Measurements from ENCODE around the gene MYO18B. TPM values are rescaled to one million over a fixed set of nuclear protein-coding genes. Genes with fewer than 3 reads are reported as not detected.

Gene MYO18B
- total RNA-seq, 2 experiments from 2014 or later: 1.6 to 1.8 TPM

DNA sequence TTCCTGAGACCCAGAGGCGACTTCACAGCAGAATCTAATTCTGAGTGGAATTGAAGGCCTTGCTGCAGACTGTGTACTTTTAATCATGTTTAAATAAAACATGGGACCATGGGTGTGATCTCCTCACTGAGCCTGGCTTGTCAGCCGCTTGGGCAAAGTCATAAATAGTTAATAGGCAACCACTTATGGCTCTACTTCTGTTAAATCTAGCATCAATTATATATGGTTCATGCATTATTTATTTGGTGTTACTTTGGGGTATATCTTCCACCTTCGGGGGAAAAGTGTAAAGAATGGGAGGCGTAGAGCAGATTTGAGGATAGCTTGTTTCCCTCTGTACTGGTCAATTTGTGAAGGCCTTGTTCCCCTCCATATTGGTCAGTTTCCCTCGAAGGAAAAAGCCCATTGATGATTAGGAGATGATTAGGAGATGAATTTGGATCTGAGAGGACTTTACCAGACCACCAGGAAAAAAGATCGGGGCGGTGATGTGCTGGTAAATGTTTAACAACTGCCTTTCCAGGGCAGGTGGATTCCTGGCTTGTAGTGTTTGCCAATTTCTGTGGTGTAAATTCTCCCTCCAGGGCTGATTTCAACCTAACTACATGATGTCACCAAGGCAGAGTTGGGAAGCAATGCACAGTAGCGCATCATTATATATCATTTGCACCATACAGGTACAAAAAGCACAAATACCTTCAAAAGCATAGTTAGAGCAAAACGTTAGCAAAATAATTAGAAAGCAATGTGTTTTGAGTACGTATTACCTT, 223.2 kb downstream of the MYO18B start:
- ATAC-seq: no peak
- peaks cover 11% of the 10 kb centered on the region for H3K4me1 Mint-ChIP-seq (ENCODE audit: low read depth)
- TF ChIP-seq, protein P1, sequence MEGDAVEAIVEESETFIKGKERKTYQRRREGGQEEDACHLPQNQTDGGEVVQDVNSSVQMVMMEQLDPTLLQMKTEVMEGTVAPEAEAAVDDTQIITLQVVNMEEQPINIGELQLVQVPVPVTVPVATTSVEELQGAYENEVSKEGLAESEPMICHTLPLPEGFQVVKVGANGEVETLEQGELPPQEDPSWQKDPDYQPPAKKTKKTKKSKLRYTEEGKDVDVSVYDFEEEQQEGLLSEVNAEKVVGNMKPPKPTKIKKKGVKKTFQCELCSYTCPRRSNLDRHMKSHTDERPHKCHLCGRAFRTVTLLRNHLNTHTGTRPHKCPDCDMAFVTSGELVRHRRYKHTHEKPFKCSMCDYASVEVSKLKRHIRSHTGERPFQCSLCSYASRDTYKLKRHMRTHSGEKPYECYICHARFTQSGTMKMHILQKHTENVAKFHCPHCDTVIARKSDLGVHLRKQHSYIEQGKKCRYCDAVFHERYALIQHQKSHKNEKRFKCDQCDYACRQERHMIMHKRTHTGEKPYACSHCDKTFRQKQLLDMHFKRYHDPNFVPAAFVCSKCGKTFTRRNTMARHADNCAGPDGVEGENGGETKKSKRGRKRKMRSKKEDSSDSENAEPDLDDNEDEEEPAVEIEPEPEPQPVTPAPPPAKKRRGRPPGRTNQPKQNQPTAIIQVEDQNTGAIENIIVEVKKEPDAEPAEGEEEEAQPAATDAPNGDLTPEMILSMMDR (IDR thresholded peaks at IDR 0.05): no peak
- H3K27me3 Mint-ChIP-seq: peaks cover 3% of the 10 kb centered on the region
- ChIA-PET POLR2A (no interaction called here), CTCF (no interaction called here)
- DNase-seq: no peak
- no peaks in the 10 kb centered on the region for H3K36me3 Mint-ChIP-seq (ENCODE audit: low read depth)
- no peak overlapping the region for H3K4me3 Mint-ChIP-seq
- intact Hi-C loops (cut with micrococcal nuclease): no loop called here
- peaks cover 3% of the 10 kb centered on the region for H3K9me3 Mint-ChIP-seq
- H3K27ac Mint-ChIP-seq: no peak overlapping the region

- ChIA-PET CTCF (no interaction called here), POLR2A (no interaction called here)
- ATAC-seq (no peak), DNase-seq (no peak)
- Mint-ChIP-seq H3K4me1 (ENCODE audit: low read depth) (peaks cover 11% of the 10 kb centered on the region), H3K4me3 (no peak overlapping the region), H3K27ac (no peak overlapping the region), H3K9me3 (peaks cover 3% of the 10 kb centered on the region), H3K27me3 (peaks cover 3% of the 10 kb centered on the region), H3K36me3 (ENCODE audit: low read depth) (no peaks in the 10 kb centered on the region)
- TF ChIP-seq, protein P1 (IDR thresholded peaks at IDR 0.05): no peak
- intact Hi-C loops (cut with micrococcal nuclease): no loop called here
Measured at GRCh38 chr22:25966448-25966913, 224.5 kb downstream of the MYO18B start.

GRCh38 chr22:25969286-25969685, 227.3 kb downstream of the MYO18B start:
- intact Hi-C loops (cut with micrococcal nuclease): no loop called here
- ChIA-PET POLR2A (interaction anchor here (0.6 kb wide), 1 partner anchor 11 kb away, joined by 3 read pairs; no protein-coding TSS in a partner anchor), CTCF (no interaction called here)
- TF ChIP-seq, protein P1 (IDR thresholded peaks at IDR 0.05): no peak
- Mint-ChIP-seq H3K4me3 (no peak overlapping the region), H3K4me1 (ENCODE audit: low read depth) (peaks cover 11% of the 10 kb centered on the region), H3K9me3 (no peaks in the 10 kb centered on the region), H3K27me3 (peaks cover 5% of the 10 kb centered on the region), H3K27ac (no peak overlapping the region), H3K36me3 (ENCODE audit: low read depth) (no peaks in the 10 kb centered on the region)
- DNase-seq (no peak), ATAC-seq (no peak)

- no peaks in the 10 kb centered on the region for H3K36me3 Mint-ChIP-seq (ENCODE audit: low read depth)
- intact Hi-C loops (cut with micrococcal nuclease): no loop called here
Measured at GRCh38 chr22:25969901-25970300, 227.9 kb downstream of the MYO18B start.

GRCh38 chr22:25970374-25970911, 228.5 kb downstream of the MYO18B start:
- intact Hi-C loops (cut with micrococcal nuclease): no loop called here
- H3K4me1 Mint-ChIP-seq (ENCODE audit: low read depth): peaks cover 11% of the 10 kb centered on the region
- H3K27ac Mint-ChIP-seq: no peak overlapping the region
- peaks cover 2% of the 10 kb centered on the region for H3K27me3 Mint-ChIP-seq
- ChIA-PET POLR2A (no interaction called here), CTCF (no interaction called here)
- H3K9me3 Mint-ChIP-seq: no peaks in the 10 kb centered on the region
- H3K4me3 Mint-ChIP-seq: no peak overlapping the region
- TF ChIP-seq, protein P1 (IDR thresholded peaks at IDR 0.05): no peak
- ATAC-seq (no peak), DNase-seq (no peak)
- H3K36me3 Mint-ChIP-seq (ENCODE audit: low read depth): no peaks in the 10 kb centered on the region

More at GRCh38 chr22:25969901-25970300, 227.9 kb downstream of the MYO18B start:
- no peak for ATAC-seq
- CTCF ChIA-PET: no interaction called here
- no peak for DNase-seq
- H3K27ac Mint-ChIP-seq: no peak overlapping the region
- POLR2A ChIA-PET: no interaction called here
- H3K4me3 Mint-ChIP-seq: no peak overlapping the region
- TF ChIP-seq, protein P1 (IDR thresholded peaks at IDR 0.05): no peak
- H3K9me3 Mint-ChIP-seq: no peaks in the 10 kb centered on the region
- peaks cover 11% of the 10 kb centered on the region for H3K4me1 Mint-ChIP-seq (ENCODE audit: low read depth)
- peaks cover 2% of the 10 kb centered on the region for H3K27me3 Mint-ChIP-seq
